HCT116 (cell line): ENCODE measurements around the gene BRINP1. TPM values are rescaled to one million over a fixed set of nuclear protein-coding genes. Genes with fewer than 3 reads are reported as not detected.

ENCODE experiments used
- ATAC-seq: fragments of 200-7000 bp; cut with Tn5 transposase; 2 replicates; pipeline ENCODE4 v1.9.1; 2020; ENCODE audit warnings: mild to moderate bottlenecking, moderate library complexity
- BruUV-seq: library from RNA; stranded (reverse); fragments of 400-500 nt; replicated peaks from 2 replicates; lab custom pipeline; 2021; lab: Mats Ljungman, UMichigan
- CTCF ChIA-PET: fragments of 300-600 bp; sonication (Branson Sonifier 250); formaldehyde crosslinking; loops from one replicate; lab custom pipeline; 2021; ENCODE audit warnings: antibody characterized with exemption; lab: Charles Lee
- POLR2A ChIA-PET: fragments of 300-600, 350-600 bp; sonication (Branson Sonifier 250); formaldehyde crosslinking; loops from one replicate; lab custom pipeline; 2021; ENCODE audit warnings: antibody characterized with exemption; lab: Charles Lee
- RAD21 ChIA-PET, 2 experiments: fragments of 300-600 bp; sonication (Branson Sonifier 250); formaldehyde crosslinking; loops; one replicate each; lab custom pipeline; 2023; ENCODE audit warnings: low total read pairs in 2 of 2; ENCODE audit not compliant: uncharacterized antibody in 2 of 2, unreplicated experiment in 2 of 2, low non-redundant PET in 1 of 2; lab: Charles Lee
- DNase-seq: peaks from one replicate; pipeline ENCODE4 v3.0.0-alpha.2; 2010; ENCODE audit warnings: low read depth, low spot score
- H2AFZ ChIP-seq: fragments of 200-600 bp; shearing (Covaris generic), sonication (generic); 2 replicates; pipeline ENCODE4 v1.6.1; 2017; ENCODE audit warnings: low read depth, mixed run types, mixed read lengths, antibody characterized with exemption, low read length; ENCODE audit not compliant: poor library complexity, severe bottlenecking
- H3K27ac ChIP-seq: 2 replicates; pipeline ENCODE4 v1.5.1; 2012; ENCODE audit warnings: low read depth, low read length
- H3K27me3 ChIP-seq: fragments of 200-600 bp; sonication (generic); 2 replicates; pipeline ENCODE4 v1.6.1; 2016; ENCODE audit warnings: mixed run types, low read length, mixed read lengths; ENCODE audit not compliant: insufficient read depth
- H3K36me3 ChIP-seq, 2 experiments: fragments of 200-500 bp in 1 of 2; fragments of 200-600 bp in 1 of 2; sonication (Bioruptor generic) in 1 of 2; sonication (generic) in 1 of 2; 2 replicates each; pipeline versions ENCODE4 v1.5.1 to v1.6.1; 2014 to 2016; ENCODE audit warnings: low read length in 2 of 2, inconsistent platforms in 1 of 2, mixed read lengths in 1 of 2, mixed run types in 1 of 2; ENCODE audit not compliant: insufficient read depth in 2 of 2, control insufficient read depth in 1 of 2
- H3K4me1 ChIP-seq, 2 experiments: fragments of 200-600 bp in 1 of 2; sonication (generic) in 1 of 2; 2 replicates each; pipeline versions ENCODE4 v1.5.1 to v1.6.1; 2012 to 2017; ENCODE audit warnings: low read length in 2 of 2, inconsistent platforms in 1 of 2, mild to moderate bottlenecking in 1 of 2, mixed read lengths in 1 of 2, mixed run types in 1 of 2, moderate library complexity in 1 of 2; ENCODE audit not compliant: insufficient read depth in 2 of 2, control insufficient read depth in 1 of 2
- H3K4me2 ChIP-seq: fragments of 200-600 bp; sonication (generic); 2 replicates; pipeline ENCODE4 v1.6.1; 2017; ENCODE audit warnings: mixed run types, low read length, mixed read lengths
- H3K4me3 ChIP-seq, 2 experiments: fragments of 200-600 bp in 1 of 2; sonication (generic) in 1 of 2; replicated peaks in 1 of 2; 2 replicates each; pipeline ENCODE4 v1.5.1; 2011 to 2016; ENCODE audit warnings: low read length in 2 of 2, control low read depth in 1 of 2, low read depth in 1 of 2, mild to moderate bottlenecking in 1 of 2, mixed read lengths in 1 of 2, mixed run types in 1 of 2
- H3K79me2 ChIP-seq: fragments of 200-600 bp; sonication (generic); 2 replicates; pipeline ENCODE4 v1.6.1; 2017; ENCODE audit warnings: mild to moderate bottlenecking, mixed run types, low read length, moderate library complexity, mixed read lengths; ENCODE audit not compliant: insufficient read depth
- H3K9ac ChIP-seq: fragments of 200-600 bp; sonication (generic); 2 replicates; pipeline ENCODE4 v1.6.1; 2016; ENCODE audit warnings: low read length, mixed read lengths
- H3K9me2 ChIP-seq: fragments of 200-600 bp; sonication (generic), shearing (Covaris generic); 2 replicates; pipeline ENCODE4 v1.6.1; 2017; ENCODE audit warnings: mixed run types, mild to moderate bottlenecking, moderate library complexity; ENCODE audit not compliant: insufficient read depth
- H3K9me3 ChIP-seq, 2 experiments: fragments of 200-500 bp in 1 of 2; fragments of 200-600 bp in 1 of 2; sonication (Bioruptor generic) in 1 of 2; sonication (generic) in 1 of 2; 2 replicates each; pipeline ENCODE4 v1.6.1; 2014 to 2017; ENCODE audit warnings: low read length in 2 of 2, mixed read lengths in 2 of 2, inconsistent platforms in 1 of 2, low read depth in 1 of 2, mild to moderate bottlenecking in 1 of 2, mixed run types in 1 of 2, moderate library complexity in 1 of 2; ENCODE audit not compliant: control insufficient read depth in 1 of 2, insufficient read depth in 1 of 2
- H4K20me1 ChIP-seq: fragments of 200-600 bp; sonication (generic), shearing (Covaris generic); 2 replicates; pipeline ENCODE4 v1.6.1; 2017; ENCODE audit warnings: mixed run types, mild to moderate bottlenecking, moderate library complexity; ENCODE audit not compliant: insufficient read depth
- EGR1 ChIP-seq: IDR thresholded peaks from 2 replicates; pipeline ENCODE4 v1.6.1; 2012; ENCODE audit warnings: low read depth
- ELF1 ChIP-seq: IDR thresholded peaks from 2 replicates; pipeline ENCODE4 v1.6.1; 2012; ENCODE audit warnings: low read depth, borderline replicate concordance
- JUND ChIP-seq: IDR thresholded peaks from 2 replicates; pipeline ENCODE4 v1.6.1; 2012
- MAX ChIP-seq: IDR thresholded peaks from 2 replicates; pipeline ENCODE4 v1.6.1; 2012
- RAD21 ChIP-seq: IDR thresholded peaks from 2 replicates; pipeline ENCODE4 v1.6.1; 2012; ENCODE audit warnings: low read depth, mild to moderate bottlenecking
- REST ChIP-seq: IDR thresholded peaks from 2 replicates; pipeline ENCODE4 v1.6.1; 2012; ENCODE audit warnings: low read depth
- YY1 ChIP-seq: IDR thresholded peaks from 2 replicates; pipeline ENCODE4 v1.6.1; 2011; ENCODE audit warnings: low read length, low read depth, moderate library complexity, mild to moderate bottlenecking; ENCODE audit not compliant: insufficient replicate concordance; ENCODE audit errors: extremely low read depth
- ZNF274 ChIP-seq: fragments of 200-500 bp; sonication (Bioruptor generic); IDR thresholded peaks from 2 replicates; pipeline ENCODE4 v1.6.1; 2014; ENCODE audit warnings: mild to moderate bottlenecking, low read depth, low read length, inconsistent platforms
- intact Hi-C: fragments of 100-400 bp; cut with micrococcal nuclease; formaldehyde crosslinking; loops from 2 replicates; pipeline ENCODE4 v1.10.0; 2022
- total RNA-seq: library from RNA; stranded (reverse); gene quantifications from one replicate; pipeline ENCODE4 v1.2.1, GENCODE V29; 2021; ENCODE audit not compliant: unreplicated experiment
- TF ChIP-seq, protein P1 (sequence below), 3 experiments: fragments of 200-600 bp in 1 of 3; sonication (generic) in 1 of 3; IDR thresholded peaks in 2 of 3; conservative IDR thresholded peaks in 1 of 3; 2 replicates each; pipeline ENCODE4 v1.5.1; 2012 to 2017; ENCODE audit warnings: low read depth in 2 of 3, low read length in 2 of 3, antibody characterized with exemption in 1 of 3, borderline replicate concordance in 1 of 3, control low read depth in 1 of 3, mild to moderate bottlenecking in 1 of 3, mixed read lengths in 1 of 3, mixed run types in 1 of 3, moderate library complexity in 1 of 3; ENCODE audit not compliant: insufficient read depth in 1 of 3

The BRINP1 gene
- total RNA-seq, 1 experiment from 2014 or later, result not detected

DNA sequence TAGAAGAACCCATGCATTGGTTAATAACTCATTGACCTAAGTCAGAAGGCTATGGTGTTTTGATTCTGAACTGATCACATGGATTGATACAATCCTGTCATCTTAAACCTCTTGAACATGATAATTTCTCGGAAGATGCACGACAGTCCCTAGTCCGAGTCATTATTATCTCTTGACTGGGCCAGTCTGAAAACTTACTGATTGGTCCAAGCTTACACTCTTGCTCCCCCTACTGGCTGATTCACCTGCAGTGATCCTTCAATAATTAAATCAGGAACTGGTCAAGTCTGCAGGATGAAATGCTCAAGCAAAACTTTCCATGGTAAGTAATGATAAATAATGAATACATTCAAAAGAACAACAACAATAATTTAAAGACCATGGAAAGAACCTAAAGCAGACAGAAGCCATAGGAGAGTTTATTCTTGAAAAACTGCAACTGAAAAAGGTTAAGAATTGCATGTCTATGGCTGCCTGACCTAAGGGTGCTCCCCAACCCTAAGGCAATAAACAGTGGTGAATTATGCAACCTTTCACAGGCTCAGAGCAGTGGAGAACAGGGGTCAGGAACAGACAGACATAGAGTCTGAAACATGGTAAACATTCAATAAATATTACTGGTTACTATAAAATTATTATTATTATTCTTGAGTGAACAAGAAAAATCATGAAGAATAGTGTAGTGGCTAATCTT, 79.3 kb downstream of the BRINP1 start:
- no peak overlapping the region for H3K27ac ChIP-seq
- ATAC-seq (no peak), DNase-seq (no peak)
- H3K79me2 ChIP-seq, result no peaks in the 10 kb centered on the region
- ChIA-PET POLR2A (no interaction called here), RAD21 (no interaction called here), CTCF (no interaction called here)
- no peak overlapping the region for H3K4me2 ChIP-seq
- TF ChIP-seq ELF1, result no peak
- TF ChIP-seq REST, result no peak
- TF ChIP-seq YY1, result no peak
- TF ChIP-seq, protein P1, sequence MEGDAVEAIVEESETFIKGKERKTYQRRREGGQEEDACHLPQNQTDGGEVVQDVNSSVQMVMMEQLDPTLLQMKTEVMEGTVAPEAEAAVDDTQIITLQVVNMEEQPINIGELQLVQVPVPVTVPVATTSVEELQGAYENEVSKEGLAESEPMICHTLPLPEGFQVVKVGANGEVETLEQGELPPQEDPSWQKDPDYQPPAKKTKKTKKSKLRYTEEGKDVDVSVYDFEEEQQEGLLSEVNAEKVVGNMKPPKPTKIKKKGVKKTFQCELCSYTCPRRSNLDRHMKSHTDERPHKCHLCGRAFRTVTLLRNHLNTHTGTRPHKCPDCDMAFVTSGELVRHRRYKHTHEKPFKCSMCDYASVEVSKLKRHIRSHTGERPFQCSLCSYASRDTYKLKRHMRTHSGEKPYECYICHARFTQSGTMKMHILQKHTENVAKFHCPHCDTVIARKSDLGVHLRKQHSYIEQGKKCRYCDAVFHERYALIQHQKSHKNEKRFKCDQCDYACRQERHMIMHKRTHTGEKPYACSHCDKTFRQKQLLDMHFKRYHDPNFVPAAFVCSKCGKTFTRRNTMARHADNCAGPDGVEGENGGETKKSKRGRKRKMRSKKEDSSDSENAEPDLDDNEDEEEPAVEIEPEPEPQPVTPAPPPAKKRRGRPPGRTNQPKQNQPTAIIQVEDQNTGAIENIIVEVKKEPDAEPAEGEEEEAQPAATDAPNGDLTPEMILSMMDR (IDR thresholded peaks at IDR 0.05 in 2 of 3, conservative IDR thresholded peaks at IDR 0.05 in 1 of 3; ENCODE audit: borderline replicate concordance in 1 of 3, insufficient read depth in 1 of 3, low read depth in 2 of 3, low read length in 2 of 3), result peak in 2 of 3 experiments; percentile 32 to 46; a peak in 4 of 6 replicates
- TF ChIP-seq JUND, result no peak
- TF ChIP-seq RAD21, result peak; percentile 21; the same call in 1 of the 2 replicates
- TF ChIP-seq ZNF274, result no peak
- TF ChIP-seq MAX, result no peak
- TF ChIP-seq EGR1, result no peak
- intact Hi-C loops, result no loop called here
- no peaks in the 10 kb centered on the region for H3K27me3 ChIP-seq
- no peak overlapping the region for H2AFZ ChIP-seq
- no TSS peak for BruUV-seq
- H3K4me3 ChIP-seq, result no peak overlapping the region
- no peaks in the 10 kb centered on the region for H3K9me2 ChIP-seq
- H3K36me3 ChIP-seq, result no peaks in the 10 kb centered on the region
- H4K20me1 ChIP-seq, result no peaks in the 10 kb centered on the region
- no peak overlapping the region for H3K9ac ChIP-seq
- H3K4me1 ChIP-seq, result no peaks in the 10 kb centered on the region
- peaks cover 0 to 17% of the 10 kb centered on the region in 2 experiments; a peak in 1 of 4 replicates for H3K9me3 ChIP-seq
